Thoracic aorta (tissue), 2 donors: ENCODE results near the gene SEPTIN11. TPM values are rescaled to one million over a fixed set of nuclear protein-coding genes. Genes with fewer than 3 reads are reported as not detected.
A peak's percentile ranks its signal among the peaks of the same experiment; 100 is the strongest.

Source experiments
- ATAC-seq: fragments of 150-250 bp; one replicate; pipeline ENCODE4 v1.8.0; 2017; ENCODE audit warnings: low read depth; ENCODE audit not compliant: insufficient number of reproducible peaks, low FRiP score
- DNase-seq: peaks from one replicate; pipeline ENCODE4 v3.0.0-alpha.2; 2020; ENCODE audit warnings: low spot score
- H3K27ac ChIP-seq, 2 donors: fragments of 200-600 bp; sonication (generic); 1 replicate in 1 of 2; 2 replicates in 1 of 2; pipeline ENCODE4 v1.5.1; 2016; ENCODE audit warnings: mild to moderate bottlenecking in 2 of 2, moderate library complexity in 2 of 2
- H3K27me3 ChIP-seq: fragments of 200-600 bp; sonication (generic); replicated peaks from 2 replicates; pipeline ENCODE4 v1.6.0; 2016; ENCODE audit warnings: mild to moderate bottlenecking; ENCODE audit not compliant: insufficient read depth
- H3K36me3 ChIP-seq: fragments of 200-600 bp; sonication (generic); one replicate; pipeline ENCODE4 v1.5.1; 2016
- H3K4me1 ChIP-seq, 2 donors: fragments of 200-600 bp; sonication (generic); 1 replicate in 1 of 2; 2 replicates in 1 of 2; pipeline versions ENCODE4 v1.5.1 to v1.6.0; 2016; ENCODE audit warnings: low read depth in 2 of 2, mild to moderate bottlenecking in 1 of 2; ENCODE audit not compliant: control insufficient read depth in 1 of 2
- H3K4me3 ChIP-seq: fragments of 200-600 bp; sonication (generic); 2 replicates; pipeline ENCODE4 v1.5.1; 2016; ENCODE audit warnings: mild to moderate bottlenecking
- H3K9me3 ChIP-seq: fragments of 200-600 bp; sonication (generic); 2 replicates; pipeline ENCODE4 v1.5.1; 2016
- total RNA-seq, 2 donors: library from RNA; depleted of rRNA; stranded (reverse); fragments of >200 nt; gene quantifications; one replicate each; pipeline versions ENCODE4 v1.1.0 to v1.2.3, GENCODE V29; 2016
- TF ChIP-seq, protein P1 (sequence below): fragments of 200-600 bp; sonication (generic); IDR thresholded peaks from one replicate; pipeline ENCODE4 v1.5.1; 2019; ENCODE audit warnings: antibody characterized with exemption

Gene SEPTIN11
- total RNA-seq, 2 donors from 2014 or later: 142 to 156 TPM

DNA sequence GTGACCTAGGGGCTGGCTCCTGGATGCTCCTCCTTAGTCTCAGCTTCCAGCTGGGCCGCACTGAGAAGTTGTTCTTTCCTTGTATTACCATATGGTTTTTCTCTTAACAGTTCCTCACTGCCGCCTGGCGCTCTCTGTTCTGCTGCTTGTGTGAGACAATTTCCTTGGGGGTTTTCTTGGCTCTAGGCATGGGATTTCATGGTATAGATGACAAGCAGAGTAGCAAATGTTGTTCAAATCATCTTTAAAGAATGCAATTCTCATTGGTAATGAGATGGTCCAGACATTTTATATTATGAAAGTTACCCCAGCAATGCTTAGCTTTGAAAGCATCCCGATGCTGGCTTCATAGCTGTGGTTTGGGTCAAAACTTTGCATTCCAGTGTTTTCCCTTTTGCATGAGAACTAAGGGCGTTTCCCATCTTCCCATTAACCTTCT, 37.6 kb downstream of the SEPTIN11 start:
- H3K4me3 ChIP-seq: peak overlapping the region; percentile 30
- H3K9me3 ChIP-seq: no peaks in the 10 kb centered on the region
- DNase-seq (no peak), ATAC-seq (no peak)
- TF ChIP-seq, protein P1, sequence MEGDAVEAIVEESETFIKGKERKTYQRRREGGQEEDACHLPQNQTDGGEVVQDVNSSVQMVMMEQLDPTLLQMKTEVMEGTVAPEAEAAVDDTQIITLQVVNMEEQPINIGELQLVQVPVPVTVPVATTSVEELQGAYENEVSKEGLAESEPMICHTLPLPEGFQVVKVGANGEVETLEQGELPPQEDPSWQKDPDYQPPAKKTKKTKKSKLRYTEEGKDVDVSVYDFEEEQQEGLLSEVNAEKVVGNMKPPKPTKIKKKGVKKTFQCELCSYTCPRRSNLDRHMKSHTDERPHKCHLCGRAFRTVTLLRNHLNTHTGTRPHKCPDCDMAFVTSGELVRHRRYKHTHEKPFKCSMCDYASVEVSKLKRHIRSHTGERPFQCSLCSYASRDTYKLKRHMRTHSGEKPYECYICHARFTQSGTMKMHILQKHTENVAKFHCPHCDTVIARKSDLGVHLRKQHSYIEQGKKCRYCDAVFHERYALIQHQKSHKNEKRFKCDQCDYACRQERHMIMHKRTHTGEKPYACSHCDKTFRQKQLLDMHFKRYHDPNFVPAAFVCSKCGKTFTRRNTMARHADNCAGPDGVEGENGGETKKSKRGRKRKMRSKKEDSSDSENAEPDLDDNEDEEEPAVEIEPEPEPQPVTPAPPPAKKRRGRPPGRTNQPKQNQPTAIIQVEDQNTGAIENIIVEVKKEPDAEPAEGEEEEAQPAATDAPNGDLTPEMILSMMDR: no peak
- H3K36me3 ChIP-seq: no peaks in the 10 kb centered on the region
- H3K4me1 ChIP-seq: peaks cover 38 to 60% of the 10 kb centered on the region in 2 donors
- peak overlapping the region; percentile 10 to 32 for H3K27ac ChIP-seq
- H3K27me3 ChIP-seq: no peaks in the 10 kb centered on the region

DNA sequence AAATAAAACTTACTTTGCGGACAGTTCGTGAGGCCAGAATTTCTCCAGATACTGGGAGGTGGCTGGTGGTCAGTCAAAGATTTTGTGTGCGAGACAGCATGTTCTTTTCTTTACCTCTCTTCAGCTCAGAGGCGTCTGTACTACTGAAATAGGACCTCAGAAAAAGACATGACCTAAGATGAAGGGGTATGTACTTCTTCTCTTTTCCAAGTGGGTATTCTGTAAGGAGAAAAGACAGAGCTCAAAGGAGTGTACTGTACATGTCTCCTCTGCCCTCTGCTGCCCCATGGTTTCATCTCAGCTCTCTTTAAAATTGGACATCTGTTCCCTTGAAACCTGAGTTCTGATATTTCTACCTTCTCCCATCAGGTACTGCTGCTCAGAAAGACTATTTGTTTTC, 38.1 kb downstream of the SEPTIN11 start:
- ATAC-seq (no peak), DNase-seq (no peak)
- H3K36me3 ChIP-seq: no peaks in the 10 kb centered on the region
- H3K4me1 ChIP-seq: peaks cover 35 to 58% of the 10 kb centered on the region in 2 donors
- H3K27ac ChIP-seq: peak overlapping the region; percentile 10 to 32
- H3K4me3 ChIP-seq: peak overlapping the region; percentile 30
- TF ChIP-seq, protein P1: no peak
- no peaks in the 10 kb centered on the region for H3K27me3 ChIP-seq
- H3K9me3 ChIP-seq: no peaks in the 10 kb centered on the region

DNA sequence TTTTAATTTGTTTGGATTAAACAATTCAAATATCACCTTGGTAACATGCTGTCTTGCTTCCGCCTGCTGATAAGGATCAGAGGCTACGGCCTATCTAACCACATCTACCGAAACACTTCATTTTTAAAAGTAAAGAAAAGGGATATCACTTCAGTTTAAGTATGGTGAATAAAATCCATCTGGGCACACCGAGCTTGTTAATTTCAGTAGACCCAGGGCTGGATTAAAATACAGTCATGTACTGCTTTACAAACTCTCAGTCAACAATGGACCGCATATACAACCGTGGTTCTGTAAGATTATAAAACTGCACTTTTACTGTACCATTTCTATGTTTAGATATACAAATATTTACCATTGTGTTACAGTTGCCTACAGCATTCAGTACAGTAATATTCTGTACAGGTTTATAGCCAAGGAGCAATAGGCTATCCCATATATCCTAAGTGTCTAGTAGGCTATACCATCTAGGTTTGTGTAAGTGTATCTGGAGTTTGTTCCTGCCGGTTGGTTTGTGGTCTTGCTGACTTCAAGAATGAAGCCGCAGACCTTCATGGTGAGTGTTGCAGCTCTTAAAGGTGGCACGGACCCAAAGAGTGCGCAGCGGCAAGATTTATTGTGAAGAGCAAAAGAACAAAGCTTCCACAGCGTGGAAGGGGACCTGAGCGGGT, 40.0 kb downstream of the SEPTIN11 start:
- Histone ChIP-seq H3K27me3 (no peaks in the 10 kb centered on the region), H3K27ac (no peak overlapping the region), H3K4me1 (peaks cover 25 to 44% of the 10 kb centered on the region in 2 donors), H3K4me3 (no peak overlapping the region), H3K9me3 (no peaks in the 10 kb centered on the region), H3K36me3 (no peaks in the 10 kb centered on the region)
- TF ChIP-seq, protein P1: no peak
- ATAC-seq (no peak), DNase-seq (no peak)

- Histone ChIP-seq H3K4me1 (peaks cover 19 to 36% of the 10 kb centered on the region in 2 donors), H3K4me3 (no peak overlapping the region), H3K27ac (no peak overlapping the region), H3K27me3 (no peaks in the 10 kb centered on the region), H3K9me3 (no peaks in the 10 kb centered on the region), H3K36me3 (no peaks in the 10 kb centered on the region)
- ATAC-seq (no peak), DNase-seq (no peak)
- TF ChIP-seq, protein P1: no peak
Measured at GRCh38 chr4:76990288-76991080, 40.9 kb downstream of the SEPTIN11 start.

DNA sequence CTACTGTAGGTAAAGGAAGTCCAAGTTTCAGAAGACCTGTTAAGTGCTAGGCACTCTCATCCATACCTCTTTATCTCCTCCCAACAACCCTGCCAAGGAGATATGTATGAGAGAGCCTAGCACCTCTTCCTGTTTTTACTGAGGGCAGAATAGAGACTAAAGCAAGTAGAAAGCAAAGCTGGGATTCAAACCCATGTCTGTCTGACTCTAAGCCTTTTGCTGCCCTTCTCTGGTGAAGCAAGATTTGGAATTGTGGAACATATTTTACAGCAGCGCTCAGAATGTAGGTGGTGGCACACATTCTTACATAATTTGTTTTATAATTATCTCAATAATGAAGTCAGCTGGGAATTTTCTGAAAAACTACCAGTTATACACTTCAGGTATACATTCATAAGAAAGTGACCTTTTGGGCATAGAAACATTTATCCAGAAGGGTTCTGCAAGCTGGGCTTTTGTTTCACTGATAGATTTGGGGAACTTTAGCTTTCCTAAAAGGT, 41.7 kb downstream of the SEPTIN11 start:
- Histone ChIP-seq H3K9me3 (no peaks in the 10 kb centered on the region), H3K4me3 (no peak overlapping the region), H3K27ac (no peak overlapping the region), H3K36me3 (no peaks in the 10 kb centered on the region), H3K4me1 (peaks cover 12 to 29% of the 10 kb centered on the region in 2 donors), H3K27me3 (no peaks in the 10 kb centered on the region)
- ATAC-seq (no peak), DNase-seq (no peak)
- TF ChIP-seq, protein P1: no peak
